Neuron (in vitro differentiated cells): ENCODE results near the gene ARAF.

Experiments used
- H2AFZ ChIP-seq: one replicate; pipeline ENCODE4 v1.6.1; 2013; ENCODE audit warnings: low read depth, mild to moderate bottlenecking, inconsistent platforms, low read length, moderate library complexity
- H3K27me3 ChIP-seq: one replicate; pipeline ENCODE4 v1.6.1; 2013; ENCODE audit warnings: low read length; ENCODE audit not compliant: insufficient read depth
- H3K36me3 ChIP-seq: one replicate; pipeline ENCODE4 v1.6.1; 2013; ENCODE audit warnings: low read length; ENCODE audit not compliant: insufficient read depth
- H3K4me1 ChIP-seq: one replicate; pipeline ENCODE4 v1.6.1; 2013; ENCODE audit warnings: low read length; ENCODE audit not compliant: insufficient read depth
- H3K4me3 ChIP-seq: 2 replicates; pipeline ENCODE4 v1.5.1; 2013; ENCODE audit warnings: mild to moderate bottlenecking, low read length, moderate library complexity
- H3K9me3 ChIP-seq: one replicate; pipeline ENCODE4 v1.6.1; 2013; ENCODE audit warnings: low read length

ARAF gene

DNA sequence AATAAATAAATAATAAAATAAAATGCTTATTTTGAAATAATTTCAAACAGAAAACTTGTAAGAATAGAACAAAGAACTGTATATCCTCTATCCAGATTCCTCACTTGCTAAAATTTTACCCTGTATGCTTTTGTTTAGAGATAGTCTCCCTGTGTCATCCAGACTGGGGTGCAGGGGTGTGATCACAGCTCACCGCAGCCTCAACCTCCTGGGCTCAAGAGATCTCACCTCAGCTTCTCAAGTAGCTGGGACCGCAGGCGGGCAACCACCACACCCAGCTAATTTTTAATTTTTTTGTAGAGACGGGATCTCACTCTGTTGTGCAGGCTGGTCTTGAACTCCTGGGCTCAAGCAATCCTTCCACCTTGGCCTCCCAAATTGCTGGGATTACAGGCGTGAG is 17.5 kb upstream of the ARAF start:
- Histone ChIP-seq H2AFZ (no peak overlapping the region), H3K27me3 (no peaks in the 10 kb centered on the region), H3K4me3 (no peak overlapping the region), H3K36me3 (no peaks in the 10 kb centered on the region), H3K4me1 (no peaks in the 10 kb centered on the region), H3K9me3 (no peaks in the 10 kb centered on the region)

DNA sequence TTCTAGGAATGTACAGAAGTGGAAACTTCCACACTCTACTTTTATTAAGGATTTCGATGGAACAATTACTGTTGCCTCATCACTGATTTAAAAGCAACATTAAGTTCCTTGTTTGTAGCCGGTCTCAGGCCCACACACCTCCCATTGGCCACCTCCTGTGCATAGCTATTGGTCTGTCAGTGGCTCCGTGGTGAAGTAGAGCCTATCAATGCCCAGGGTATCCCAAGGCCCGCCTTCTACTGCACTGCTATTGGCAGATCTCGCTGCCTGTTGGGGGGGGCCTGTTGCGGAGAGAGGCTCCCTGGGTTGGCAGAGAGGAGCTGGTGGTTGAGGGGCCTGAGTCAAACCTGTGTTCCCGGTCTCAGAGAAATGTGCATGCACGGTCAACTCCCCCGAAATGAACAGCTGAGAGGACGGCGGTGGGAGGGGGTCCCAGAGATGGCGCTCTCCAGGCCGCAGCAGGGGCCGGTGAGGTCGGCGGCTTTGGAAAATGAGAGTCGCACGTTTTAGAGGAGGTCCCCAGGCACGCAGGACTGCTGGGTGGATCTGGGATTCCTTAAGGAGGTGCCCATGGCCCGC is 4.9 kb upstream of the ARAF start:
- no peaks in the 10 kb centered on the region for H3K27me3 ChIP-seq
- peaks cover 8% of the 10 kb centered on the region for H3K4me1 ChIP-seq
- H3K36me3 ChIP-seq, result no peaks in the 10 kb centered on the region
- H3K9me3 ChIP-seq, result no peaks in the 10 kb centered on the region
- peak overlapping the region; percentile 81 for H2AFZ ChIP-seq
- H3K4me3 ChIP-seq, result peak overlapping the region; percentile 71

DNA sequence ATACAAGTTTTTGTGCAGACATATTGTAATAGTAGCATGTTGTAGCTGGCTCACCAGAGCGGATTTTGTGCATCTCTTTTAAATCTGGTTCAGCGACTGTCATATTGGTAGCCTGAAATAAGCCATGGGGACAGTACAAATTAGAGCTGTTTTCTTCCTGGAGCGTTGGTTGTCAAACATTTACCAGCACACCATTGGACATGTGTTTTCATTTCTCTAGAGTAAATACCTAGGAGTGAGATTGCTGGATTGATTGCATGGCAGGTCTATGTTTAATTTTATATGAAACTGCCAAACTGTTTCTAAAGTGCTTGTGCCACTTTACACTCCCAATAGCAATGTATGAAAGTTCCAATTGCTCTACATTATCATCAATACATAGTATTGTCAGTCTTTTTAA is 2.6 kb upstream of the ARAF start:
- Histone ChIP-seq H3K36me3 (peaks cover under 1% of the 10 kb centered on the region), H3K27me3 (no peaks in the 10 kb centered on the region), H2AFZ (no peak overlapping the region), H3K4me3 (no peak overlapping the region), H3K9me3 (no peaks in the 10 kb centered on the region), H3K4me1 (peaks cover 11% of the 10 kb centered on the region)

DNA sequence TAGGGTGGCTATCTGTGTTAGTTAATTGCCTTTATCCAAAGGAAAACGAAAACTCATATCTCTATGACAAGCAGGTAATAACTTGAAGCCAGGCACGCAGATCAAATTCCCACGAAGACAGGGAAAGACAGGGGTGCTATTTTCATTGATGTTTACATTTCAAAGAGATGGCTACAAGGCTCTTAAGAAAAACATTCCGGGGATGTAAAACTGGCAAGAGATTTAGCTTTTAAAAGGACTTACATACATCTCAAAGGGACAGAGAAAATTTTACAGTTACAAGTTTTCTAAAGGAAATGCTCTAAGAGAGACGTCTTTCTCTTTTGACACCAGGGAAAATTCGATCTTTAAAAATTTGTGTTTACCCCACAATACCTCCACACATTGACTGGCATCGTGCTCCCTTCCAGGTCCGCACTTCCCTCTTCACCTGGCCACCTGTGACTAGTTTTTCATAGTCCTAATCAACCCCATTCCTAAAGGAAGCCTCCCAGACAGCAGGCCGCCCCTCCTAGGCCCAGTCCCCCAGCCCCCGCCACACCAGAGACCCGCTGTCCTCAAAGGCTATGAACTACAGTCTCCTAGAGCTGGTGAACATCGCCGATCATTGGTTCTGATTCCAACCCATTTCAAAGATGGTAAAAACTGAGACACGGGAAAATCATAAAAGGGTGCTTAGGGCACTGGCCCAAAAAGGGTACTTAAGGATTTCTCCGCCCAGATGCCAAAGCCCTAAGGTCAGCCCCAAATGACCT is 649 bp upstream of the ARAF start:
- peak overlapping the region; percentile 48 for H2AFZ ChIP-seq
- peaks cover 11% of the 10 kb centered on the region for H3K4me1 ChIP-seq
- peaks cover 12% of the 10 kb centered on the region for H3K36me3 ChIP-seq
- peak overlapping the region; percentile 83 for H3K4me3 ChIP-seq
- no peaks in the 10 kb centered on the region for H3K27me3 ChIP-seq
- H3K9me3 ChIP-seq, result no peaks in the 10 kb centered on the region

DNA sequence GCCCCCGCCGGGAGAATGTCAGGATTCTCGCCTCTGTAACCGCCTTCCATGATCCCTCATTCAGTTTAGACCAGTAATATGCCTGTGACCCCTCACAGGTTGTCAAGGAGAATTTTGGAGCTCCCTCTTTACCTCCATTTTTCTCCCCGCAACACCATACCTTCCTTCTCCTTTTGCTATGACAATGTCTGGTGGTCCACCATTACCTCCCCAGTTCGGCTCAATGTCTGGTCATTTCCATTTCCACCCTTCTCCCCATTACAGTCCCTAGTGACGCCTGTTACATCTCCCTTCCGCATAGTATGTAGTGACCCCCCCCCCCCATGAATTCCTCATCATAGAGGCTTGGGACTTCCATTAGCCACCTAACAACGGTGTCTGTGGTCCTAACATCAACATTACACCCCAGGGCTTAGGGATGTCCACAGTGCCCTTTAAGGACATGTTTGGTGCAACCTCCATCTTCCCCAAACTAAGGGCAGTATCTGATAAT is 700 bp downstream of the ARAF start:
- no peak overlapping the region for H2AFZ ChIP-seq
- peaks cover 9% of the 10 kb centered on the region for H3K4me1 ChIP-seq
- peaks cover 15% of the 10 kb centered on the region for H3K36me3 ChIP-seq
- no peaks in the 10 kb centered on the region for H3K9me3 ChIP-seq
- H3K27me3 ChIP-seq, result no peaks in the 10 kb centered on the region
- H3K4me3 ChIP-seq, result peak overlapping the region; percentile 83

DNA sequence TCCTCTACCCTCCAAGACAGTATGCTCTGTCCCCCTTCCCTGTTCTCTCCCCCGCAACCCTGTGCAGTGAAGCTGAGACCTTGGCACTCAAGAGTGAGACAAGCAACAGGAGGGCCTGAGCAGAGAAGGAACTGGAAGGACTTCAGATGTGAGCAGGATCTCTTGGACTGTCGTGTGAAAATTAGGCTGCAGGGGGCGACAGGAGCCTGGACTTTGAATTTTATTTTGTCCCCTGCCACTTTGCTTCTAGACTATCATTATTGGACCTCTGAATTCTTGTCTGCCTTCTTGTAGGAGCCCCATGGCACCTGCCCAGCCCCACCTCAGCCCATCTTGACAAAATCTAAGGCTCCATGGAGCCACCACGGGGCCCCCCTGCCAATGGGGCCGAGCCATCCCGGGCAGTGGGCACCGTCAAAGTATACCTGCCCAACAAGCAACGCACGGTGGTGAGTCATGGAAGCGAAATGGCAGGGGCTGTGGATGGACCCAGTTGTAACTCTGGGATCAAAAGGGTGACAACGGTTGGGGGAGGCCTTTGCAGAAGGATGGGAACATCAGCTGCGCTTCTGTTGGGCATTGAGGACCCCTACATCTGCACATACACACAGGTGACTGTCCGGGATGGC is 1.7 kb downstream of the ARAF start:
- peaks cover 23% of the 10 kb centered on the region for H3K36me3 ChIP-seq
- H3K4me1 ChIP-seq, result peaks cover 6% of the 10 kb centered on the region
- no peaks in the 10 kb centered on the region for H3K27me3 ChIP-seq
- H3K9me3 ChIP-seq, result no peaks in the 10 kb centered on the region
- no peak overlapping the region for H3K4me3 ChIP-seq
- no peak overlapping the region for H2AFZ ChIP-seq

DNA sequence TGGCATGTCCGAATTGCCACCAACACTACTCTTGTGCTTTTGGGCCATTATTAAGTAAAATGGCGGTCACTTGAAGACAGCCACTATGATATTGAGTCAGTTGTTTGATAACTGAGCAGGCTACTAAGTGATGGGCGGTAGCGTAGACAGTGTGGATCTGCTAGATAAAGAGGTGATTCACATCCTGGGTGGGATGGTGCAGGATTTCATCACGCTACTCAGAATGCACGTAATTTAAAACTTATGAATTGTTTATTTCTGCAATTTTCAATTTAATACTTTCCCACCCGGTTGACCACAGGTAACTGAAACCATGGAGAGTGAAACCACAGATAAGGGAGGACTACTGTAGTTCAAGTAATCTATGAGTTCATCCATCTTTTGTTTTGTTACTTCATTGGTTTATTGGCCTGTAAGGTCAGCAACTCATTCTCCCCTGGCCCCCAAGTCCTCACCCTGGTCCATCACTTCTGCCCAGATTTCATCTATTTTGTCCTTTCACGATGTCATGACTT is 2.9 kb downstream of the ARAF start:
- peaks cover 6% of the 10 kb centered on the region for H3K4me1 ChIP-seq
- H3K4me3 ChIP-seq, result no peak overlapping the region
- H3K36me3 ChIP-seq, result peaks cover 33% of the 10 kb centered on the region

DNA sequence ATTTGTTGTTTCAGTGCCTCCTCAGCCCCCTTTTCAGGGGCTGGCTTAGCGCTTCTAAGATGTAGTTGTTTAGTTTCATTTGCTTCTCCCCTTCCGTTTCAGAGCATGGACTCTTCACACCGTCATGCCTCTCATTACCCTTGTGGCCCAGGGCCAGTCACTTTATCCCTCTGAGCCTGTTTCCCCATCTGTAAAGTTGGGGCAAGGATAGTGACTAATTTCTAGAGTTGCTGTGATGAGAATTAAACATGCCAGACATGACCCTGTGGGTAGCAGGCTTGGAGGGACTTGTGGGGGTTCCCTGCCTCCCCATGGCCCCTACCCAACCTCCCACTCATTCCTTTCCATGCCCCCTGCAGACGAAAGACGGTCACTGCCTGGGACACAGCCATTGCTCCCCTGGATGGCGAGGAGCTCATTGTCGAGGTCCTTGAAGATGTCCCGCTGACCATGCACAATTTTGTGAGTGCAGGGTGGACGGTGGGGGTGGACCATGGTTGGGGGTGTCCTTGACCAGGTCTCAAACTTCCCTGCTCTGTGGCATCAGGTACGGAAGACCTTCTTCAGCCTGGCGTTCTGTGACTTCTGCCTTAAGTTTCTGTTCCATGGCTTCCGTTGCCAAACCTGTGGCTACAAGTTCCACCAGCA is 3.6 kb downstream of the ARAF start:
- no peaks in the 10 kb centered on the region for H3K27me3 ChIP-seq
- no peak overlapping the region for H2AFZ ChIP-seq
- peaks cover under 1% of the 10 kb centered on the region for H3K9me3 ChIP-seq
- no peak overlapping the region for H3K4me3 ChIP-seq
- peaks cover 6% of the 10 kb centered on the region for H3K4me1 ChIP-seq
- peaks cover 38% of the 10 kb centered on the region for H3K36me3 ChIP-seq

More for the DNA sequence above, 2.9 kb downstream of the ARAF start:
- no peaks in the 10 kb centered on the region for H3K9me3 ChIP-seq
- no peaks in the 10 kb centered on the region for H3K27me3 ChIP-seq
- no peak overlapping the region for H2AFZ ChIP-seq

DNA sequence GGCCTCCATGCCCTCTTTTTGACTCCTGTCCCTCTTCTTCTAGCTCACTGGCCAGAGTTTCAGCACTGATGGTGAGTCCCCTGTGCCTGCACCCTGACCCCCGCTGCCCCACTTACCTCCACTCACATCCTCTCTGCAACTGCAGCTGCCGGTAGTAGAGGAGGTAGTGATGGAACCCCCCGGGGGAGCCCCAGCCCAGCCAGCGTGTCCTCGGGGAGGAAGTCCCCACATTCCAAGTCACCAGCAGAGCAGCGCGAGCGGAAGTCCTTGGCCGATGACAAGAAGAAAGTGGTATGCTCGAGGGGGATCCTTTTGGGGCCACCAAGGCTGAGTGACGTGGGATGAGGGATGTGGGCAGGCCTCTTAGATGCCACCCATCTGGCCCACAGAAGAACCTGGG is 5.8 kb downstream of the ARAF start:
- Histone ChIP-seq H3K36me3 (peaks cover 45% of the 10 kb centered on the region), H3K4me1 (peaks cover 2% of the 10 kb centered on the region), H3K27me3 (no peaks in the 10 kb centered on the region), H2AFZ (no peak overlapping the region), H3K4me3 (no peak overlapping the region), H3K9me3 (peaks cover 3% of the 10 kb centered on the region)

DNA sequence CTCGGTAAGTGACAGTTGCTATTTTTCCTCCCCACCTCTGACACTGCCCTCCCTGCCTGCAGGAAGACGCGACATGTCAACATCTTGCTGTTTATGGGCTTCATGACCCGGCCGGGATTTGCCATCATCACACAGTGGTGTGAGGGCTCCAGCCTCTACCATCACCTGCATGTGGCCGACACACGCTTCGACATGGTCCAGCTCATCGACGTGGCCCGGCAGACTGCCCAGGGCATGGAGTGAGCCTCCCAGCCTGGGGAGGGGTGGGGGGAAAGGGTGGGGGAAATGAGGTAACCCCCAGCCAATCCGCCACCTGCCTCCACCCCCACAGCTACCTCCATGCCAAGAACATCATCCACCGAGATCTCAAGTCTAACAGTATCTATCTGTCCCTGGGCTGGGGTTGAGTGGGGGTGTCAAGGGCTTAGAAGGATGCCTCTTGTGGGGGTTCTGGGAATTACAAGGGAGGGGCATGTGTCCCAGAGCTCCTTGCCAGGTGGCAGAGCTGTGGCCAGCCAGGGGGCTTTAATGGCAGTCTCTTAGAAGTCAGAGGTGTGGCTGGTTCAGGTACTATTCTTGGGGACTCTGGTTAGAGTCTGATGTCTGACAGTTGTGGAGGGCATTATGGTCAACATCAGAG is 7.8 kb downstream of the ARAF start:
- peaks cover 40% of the 10 kb centered on the region for H3K36me3 ChIP-seq
- no peaks in the 10 kb centered on the region for H3K27me3 ChIP-seq
- H3K4me1 ChIP-seq, result no peaks in the 10 kb centered on the region
- peaks cover 3% of the 10 kb centered on the region for H3K9me3 ChIP-seq
- no peak overlapping the region for H3K4me3 ChIP-seq
- no peak overlapping the region for H2AFZ ChIP-seq

DNA sequence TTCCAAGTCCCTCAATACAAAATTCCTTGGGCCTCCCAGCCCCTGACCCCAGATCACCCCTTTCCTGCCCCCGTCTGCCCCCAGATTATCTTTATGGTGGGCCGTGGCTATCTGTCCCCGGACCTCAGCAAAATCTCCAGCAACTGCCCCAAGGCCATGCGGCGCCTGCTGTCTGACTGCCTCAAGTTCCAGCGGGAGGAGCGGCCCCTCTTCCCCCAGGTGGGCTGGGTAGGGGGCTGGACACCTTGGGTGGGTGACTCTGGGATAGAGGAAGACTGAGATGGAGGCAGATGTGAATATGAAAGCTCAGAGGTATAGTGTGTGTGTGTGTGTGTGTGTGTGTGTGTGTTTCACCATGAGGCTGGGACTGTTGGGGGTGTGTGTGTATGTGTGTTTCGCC is 9.8 kb downstream of the ARAF start:
- Histone ChIP-seq H3K27me3 (no peaks in the 10 kb centered on the region), H3K4me3 (no peak overlapping the region), H3K9me3 (peaks cover 3% of the 10 kb centered on the region), H2AFZ (no peak overlapping the region), H3K36me3 (peaks cover 32% of the 10 kb centered on the region), H3K4me1 (no peaks in the 10 kb centered on the region)

DNA sequence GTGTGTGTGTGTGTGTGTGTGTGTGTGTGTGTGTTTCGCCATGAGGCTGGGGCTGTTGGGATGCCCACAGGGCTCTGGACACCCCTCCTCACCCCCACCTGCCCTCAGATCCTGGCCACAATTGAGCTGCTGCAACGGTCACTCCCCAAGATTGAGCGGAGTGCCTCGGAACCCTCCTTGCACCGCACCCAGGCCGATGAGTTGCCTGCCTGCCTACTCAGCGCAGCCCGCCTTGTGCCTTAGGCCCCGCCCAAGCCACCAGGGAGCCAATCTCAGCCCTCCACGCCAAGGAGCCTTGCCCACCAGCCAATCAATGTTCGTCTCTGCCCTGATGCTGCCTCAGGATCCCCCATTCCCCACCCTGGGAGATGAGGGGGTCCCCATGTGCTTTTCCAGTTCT is 10.2 kb downstream of the ARAF start:
- H3K9me3 ChIP-seq, result peaks cover 3% of the 10 kb centered on the region
- H3K4me3 ChIP-seq, result no peak overlapping the region
- peaks cover 32% of the 10 kb centered on the region for H3K36me3 ChIP-seq
- no peaks in the 10 kb centered on the region for H3K27me3 ChIP-seq
- no peak overlapping the region for H2AFZ ChIP-seq
- H3K4me1 ChIP-seq, result no peaks in the 10 kb centered on the region
